Liver (tissue), 9 donors: ENCODE data around the gene STK32C. TPM values are rescaled to one million over a fixed set of nuclear protein-coding genes. Genes with fewer than 3 reads are reported as not detected.

ENCODE experiments used
- DNase-seq: peaks from one replicate; pipeline ENCODE4 v3.0.0-alpha.2; 2017; ENCODE audit warnings: low spot score
- H3K27ac ChIP-seq, 2 donors: one replicate each; pipeline ENCODE4 v1.7.0; 2013; ENCODE audit warnings: inconsistent platforms in 2 of 2, low read length in 2 of 2, control low read depth in 1 of 2, low read depth in 1 of 2, mild to moderate bottlenecking in 1 of 2
- H3K27me3 ChIP-seq, 4 donors: one replicate each; pipeline versions ENCODE4 v1.6.1 to v1.7.0; 2013; ENCODE audit warnings: low read length in 3 of 4, inconsistent platforms in 1 of 4, mild to moderate bottlenecking in 1 of 4, moderate library complexity in 1 of 4; ENCODE audit not compliant: control insufficient read depth in 4 of 4, insufficient read depth in 4 of 4
- H3K36me3 ChIP-seq, 4 donors: one replicate each; pipeline versions ENCODE4 v1.6.1 to v1.7.0; 2013; ENCODE audit warnings: low read length in 3 of 4, mild to moderate bottlenecking in 3 of 4, low read depth in 1 of 4, moderate library complexity in 1 of 4; ENCODE audit not compliant: control insufficient read depth in 4 of 4, insufficient read depth in 3 of 4
- H3K4me1 ChIP-seq, 4 donors: one replicate each; pipeline versions ENCODE4 v1.6.1 to v1.7.0; 2013; ENCODE audit warnings: low read length in 3 of 4, mild to moderate bottlenecking in 3 of 4, moderate library complexity in 1 of 4; ENCODE audit not compliant: control insufficient read depth in 4 of 4, insufficient read depth in 4 of 4
- H3K4me3 ChIP-seq, 3 donors: one replicate each; pipeline versions ENCODE4 v1.6.1 to v1.7.0; 2013; ENCODE audit warnings: low read length in 3 of 3, control low read depth in 1 of 3, low read depth in 1 of 3, mild to moderate bottlenecking in 1 of 3
- H3K9ac ChIP-seq, 2 donors: one replicate each; pipeline ENCODE4 v1.7.0; 2013; ENCODE audit warnings: low read length in 2 of 2, mild to moderate bottlenecking in 2 of 2, moderate library complexity in 2 of 2, control low read depth in 1 of 2, low read depth in 1 of 2
- H3K9me3 ChIP-seq, 4 donors: one replicate each; pipeline versions ENCODE4 v1.6.1 to v1.7.0; 2013; ENCODE audit warnings: low read length in 3 of 4; ENCODE audit not compliant: control insufficient read depth in 4 of 4
- ATF3 ChIP-seq: IDR thresholded peaks from 2 replicates; pipeline ENCODE4 v1.6.1; 2016; ENCODE audit warnings: antibody characterized with exemption
- CTCF ChIP-seq: fragments of 150-350 bp; IDR thresholded peaks from 2 replicates; pipeline ENCODE4 v1.5.1; 2017; ENCODE audit warnings: improper control_type of control experiment, low read depth, low read length; ENCODE audit not compliant: missing input control
- EGR1 ChIP-seq, 2 donors: IDR thresholded peaks; 2 replicates each; pipeline ENCODE4 v1.6.1; 2016 to 2018; ENCODE audit warnings: antibody characterized with exemption in 2 of 2, low read depth in 2 of 2
- FOXA1 ChIP-seq: IDR thresholded peaks from 2 replicates; pipeline ENCODE4 v1.6.1; 2016; ENCODE audit warnings: antibody characterized with exemption
- FOXA2 ChIP-seq: IDR thresholded peaks from 2 replicates; pipeline ENCODE4 v1.6.1; 2016; ENCODE audit warnings: antibody characterized with exemption
- GABPA ChIP-seq, 2 donors: IDR thresholded peaks in 1 of 2; conservative IDR thresholded peaks in 1 of 2; 2 replicates each; pipeline ENCODE4 v1.6.1; 2016; ENCODE audit warnings: antibody characterized with exemption in 2 of 2, mild to moderate bottlenecking in 1 of 2, moderate library complexity in 1 of 2
- HNF4A ChIP-seq, 2 donors: conservative IDR thresholded peaks; 2 replicates each; pipeline ENCODE4 v1.6.1; 2016; ENCODE audit warnings: antibody characterized with exemption in 2 of 2, mild to moderate bottlenecking in 2 of 2
- HNF4G ChIP-seq: IDR thresholded peaks from 2 replicates; pipeline ENCODE4 v1.6.1; 2016; ENCODE audit warnings: antibody characterized with exemption
- JUND ChIP-seq, 2 donors: IDR thresholded peaks; 2 replicates each; pipeline ENCODE4 v1.6.1; 2016; ENCODE audit warnings: antibody characterized with exemption in 2 of 2
- MAX ChIP-seq: IDR thresholded peaks from 2 replicates; pipeline ENCODE4 v1.6.1; 2016; ENCODE audit warnings: antibody characterized with exemption
- NR2F2 ChIP-seq: IDR thresholded peaks from 2 replicates; pipeline ENCODE4 v1.6.1; 2016; ENCODE audit warnings: antibody characterized with exemption
- RAD21 ChIP-seq, 2 donors: IDR thresholded peaks; 2 replicates each; pipeline ENCODE4 v1.6.1; 2016; ENCODE audit warnings: antibody characterized with exemption in 2 of 2, mild to moderate bottlenecking in 2 of 2
- REST ChIP-seq: IDR thresholded peaks from 2 replicates; pipeline ENCODE4 v1.6.1; 2016; ENCODE audit warnings: antibody characterized with exemption, mild to moderate bottlenecking
- RXRA ChIP-seq, 2 donors: IDR thresholded peaks; 2 replicates each; pipeline ENCODE4 v1.6.1; 2017 to 2018; ENCODE audit warnings: antibody characterized with exemption in 2 of 2, mild to moderate bottlenecking in 1 of 2
- SP1 ChIP-seq: IDR thresholded peaks from 2 replicates; pipeline ENCODE4 v1.6.1; 2018; ENCODE audit warnings: antibody characterized with exemption, mild to moderate bottlenecking
- TAF1 ChIP-seq: conservative IDR thresholded peaks from 2 replicates; pipeline ENCODE4 v1.6.1; 2016; ENCODE audit warnings: antibody characterized with exemption, mild to moderate bottlenecking
- YY1 ChIP-seq: IDR thresholded peaks from 2 replicates; pipeline ENCODE4 v1.6.1; 2016; ENCODE audit warnings: antibody characterized with exemption, mild to moderate bottlenecking
- ZBTB33 ChIP-seq: IDR thresholded peaks from 2 replicates; pipeline ENCODE4 v1.6.1; 2016; ENCODE audit warnings: antibody characterized with exemption
- WGBS: extraction: QIAGEN DNeasy Blood & Tissue Kit; methylation state at CpG from one replicate; pipeline ENCODE4 v1.1.7; 2013; 5-methylcytosine and 5-hydroxymethylcytosine counted together
- polyA plus RNA-seq, 2 donors: library from polyadenylated mRNA; stranded (reverse) in 1 of 2; unstranded in 1 of 2; fragments of 200-250 nt in 1 of 2; fragments of >200 nt in 1 of 2; fragmentation: Nextera tagmentation in 1 of 2; extraction: Ambion mirVana in 1 of 2; gene quantifications; one replicate each; pipeline versions ENCODE4 v1.2.1 to v1.2.3, GENCODE V29; 2013 to 2015
- total RNA-seq, 2 donors: library from RNA; depleted of rRNA; stranded (reverse); fragments of >200 nt; gene quantifications; one replicate each; pipeline ENCODE4 v1.2.3, GENCODE V29; 2014
- donor health status: healthy.
- donor health status: healthy.
- donor health status: healthy.
- donor health status: healthy.
- donor health status: healthy.

STK32C gene
- total and polyA plus RNA-seq, 4 donors: 1.8 to 4.6 (median 2.2) TPM

GRCh38 chr10:132183046-132183445 is 124.7 kb downstream of the STK32C start (continued):
- no peak for TF ChIP-seq RAD21 (IDR thresholded peaks at IDR 0.05)
- TF ChIP-seq ATF3: no peak
- TF ChIP-seq EGR1 (IDR thresholded peaks at IDR 0.05; ENCODE audit: low read depth in 2 of 2): peak in 1 of 2 donors; percentile 57

GRCh38 chr10:132182591-132182990 is 125.2 kb downstream of the STK32C start:
- H3K27me3 ChIP-seq: peaks cover 0 to 10% (median 4%) of the 10 kb centered on the region in 4 donors
- H3K4me1 ChIP-seq: peaks cover 8 to 21% (median 15%) of the 10 kb centered on the region in 4 donors
- H3K9me3 ChIP-seq: no peaks in the 10 kb centered on the region
- TF ChIP-seq RXRA (IDR thresholded peaks at IDR 0.05) (no peak), JUND (IDR thresholded peaks at IDR 0.05) (no peak), HNF4A (conservative IDR thresholded peaks at IDR 0.05) (no peak), HNF4G (no peak), NR2F2 (no peak), EGR1 (IDR thresholded peaks at IDR 0.05; ENCODE audit: low read depth in 2 of 2) (no peak), CTCF (no peak), REST (no peak), MAX (no peak), TAF1 (no peak), FOXA1 (no peak), RAD21 (IDR thresholded peaks at IDR 0.05) (no peak), YY1 (no peak), ZBTB33 (no peak), SP1 (no peak), FOXA2 (no peak), ATF3 (no peak), GABPA (IDR thresholded peaks at IDR 0.05 in 1 of 2, conservative IDR thresholded peaks at IDR 0.05 in 1 of 2) (no peak)
- H3K4me3 ChIP-seq: no peak overlapping the region
- no peak overlapping the region for H3K9ac ChIP-seq
- H3K27ac ChIP-seq: no peak overlapping the region
- DNase-seq: no peak
- no peaks in the 10 kb centered on the region for H3K36me3 ChIP-seq
- WGBS: 85% methylated on average over 7 of the region's 7 CpGs
